HG03520 (cell line): ENCODE data around the gene SORCS2.

Experiments
- ATAC-seq: cut with Tn5 transposase; IDR thresholded peaks from one replicate; pipeline ENCODE4 v1.9.1; 2021; ENCODE audit warnings: mild to moderate bottlenecking, moderate library complexity; ENCODE audit not compliant: unreplicated experiment

SORCS2 gene

GRCh38 chr4:7746351-7747061 lies 554.2 kb downstream of the SORCS2 start:
- ATAC-seq = no peak

GRCh38 chr4:7747062-7747385 lies 554.7 kb downstream of the SORCS2 start:
- ATAC-seq = no peak

GRCh38 chr4:7747566-7747965 lies 555.2 kb downstream of the SORCS2 start:
- ATAC-seq = no peak

GRCh38 chr4:7750523-7750922 lies 558.2 kb downstream of the SORCS2 start:
- ATAC-seq = no peak

- no peak for ATAC-seq
Observed at GRCh38 chr4:7750972-7751371, 558.6 kb downstream of the SORCS2 start.

GRCh38 chr4:7752649-7753048 lies 560.3 kb downstream of the SORCS2 start:
- no peak for ATAC-seq

GRCh38 chr4:7753271-7753670 lies 560.9 kb downstream of the SORCS2 start:
- no peak for ATAC-seq

GRCh38 chr4:7753931-7754465 lies 561.7 kb downstream of the SORCS2 start:
- no peak for ATAC-seq

- ATAC-seq = no peak
Observed at GRCh38 chr4:7754565-7755262, 562.4 kb downstream of the SORCS2 start.

GRCh38 chr4:7755561-7755960 lies 563.2 kb downstream of the SORCS2 start:
- no peak for ATAC-seq

GRCh38 chr4:7756071-7756470 lies 563.7 kb downstream of the SORCS2 start:
- no peak for ATAC-seq

GRCh38 chr4:7756561-7757355 lies 564.4 kb downstream of the SORCS2 start:
- no peak for ATAC-seq

GRCh38 chr4:7757501-7758471 lies 565.4 kb downstream of the SORCS2 start:
- no peak for ATAC-seq

- no peak for ATAC-seq
Observed at GRCh38 chr4:7758476-7758875, 566.1 kb downstream of the SORCS2 start.

- ATAC-seq = peak; percentile 39
Observed at GRCh38 chr4:7759216-7759615, 566.9 kb downstream of the SORCS2 start.

- ATAC-seq = no peak
Observed at GRCh38 chr4:7759635-7760034, 567.3 kb downstream of the SORCS2 start.

- no peak for ATAC-seq
Observed at GRCh38 chr4:7760228-7760627, 567.9 kb downstream of the SORCS2 start.

- no peak for ATAC-seq
Observed at GRCh38 chr4:7760706-7761105, 568.4 kb downstream of the SORCS2 start.

- ATAC-seq = peak; percentile 13
Observed at GRCh38 chr4:7761312-7761711, 569.0 kb downstream of the SORCS2 start.

- peak; percentile 77 for ATAC-seq
Observed at GRCh38 chr4:7761720-7762119, 569.4 kb downstream of the SORCS2 start.
